ENCODE results near the gene DAP. TPM values are rescaled to one million over a fixed set of nuclear protein-coding genes. Genes with fewer than 3 reads are reported as not detected.

DAP gene
- polyA plus RNA-seq, 3 donors: 60.9 to 69.0 (median 62.3) TPM

DNA sequence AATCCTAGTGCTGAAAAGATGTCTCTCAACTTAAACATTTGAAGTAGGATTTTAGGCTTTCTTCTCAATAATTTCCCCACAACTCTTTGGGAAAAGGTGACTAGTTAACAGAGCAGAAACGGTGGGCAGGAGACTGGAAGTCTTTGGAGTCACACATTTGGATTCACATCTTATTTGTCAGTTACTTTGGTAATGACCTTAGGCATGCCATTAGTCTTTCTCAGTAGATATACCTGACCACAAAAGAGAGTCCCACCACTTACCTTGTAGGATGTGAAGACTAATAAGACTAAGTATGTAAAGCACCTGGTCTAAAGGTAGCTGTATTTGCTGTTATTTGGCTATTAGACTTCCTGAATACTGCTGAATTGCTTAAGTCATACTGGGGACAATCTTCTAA, 35.4 kb downstream of the DAP start:
- H3K4me3 Mint-ChIP-seq: no peak overlapping the region
- H3K9me3 Mint-ChIP-seq: no peaks in the 10 kb centered on the region
- Histone ChIP-seq H3K79me2 (ENCODE audit: insufficient read depth, low read length) (peaks cover 66% of the 10 kb centered on the region), H3K36me3 (replicated peaks in 1 of 2; ENCODE audit: control insufficient read depth in 1 of 2, insufficient read depth in 2 of 2, low read length in 2 of 2) (peaks cover 12 to 66% of the 10 kb centered on the region in 2 donors), H3K9me3 (replicated peaks in 1 of 2; ENCODE audit: control insufficient read depth in 1 of 2, insufficient read depth in 1 of 2, low read length in 2 of 2) (no peaks in the 10 kb centered on the region), H3K27ac (ENCODE audit: low read depth in 1 of 2, low read length in 2 of 2) (peak overlapping the region in 1 of 2 donors; percentile 36), H3K4me2 (replicated peaks; ENCODE audit: extremely low read depth, low read length, poor library complexity, severe bottlenecking) (no peak overlapping the region), H3K4me1 (ENCODE audit: control insufficient read depth in 1 of 2, insufficient read depth in 2 of 2, low read length in 2 of 2) (peaks cover 10 to 15% of the 10 kb centered on the region in 2 donors), H3K4me3 (replicated peaks in 1 of 3; ENCODE audit: low read depth in 2 of 3, low read length in 3 of 3) (no peak overlapping the region), H3K27me3 (ENCODE audit: control insufficient read depth in 2 of 2, insufficient read depth in 2 of 2, low read length in 2 of 2) (no peaks in the 10 kb centered on the region), H3K9ac (ENCODE audit: insufficient read depth, low read length, poor library complexity, severe bottlenecking) (no peak overlapping the region), H4K20me1 (ENCODE audit: insufficient read depth, low read length) (peaks cover 3% of the 10 kb centered on the region), H2AFZ (ENCODE audit: insufficient read depth, low read depth, low read length, poor library complexity, severe bottlenecking) (no peak overlapping the region)
- no peak for TF ChIP-seq CTCF (IDR thresholded peaks at IDR 0.05)
- intact Hi-C loops (cut with micrococcal nuclease): no loop called here
- peaks cover 22% of the 10 kb centered on the region for H3K4me1 Mint-ChIP-seq
- no peaks in the 10 kb centered on the region for H3K27me3 Mint-ChIP-seq (ENCODE audit: low read depth in 3 of 3)
- DNase-seq: no peak
- peaks cover 62 to 73% of the 10 kb centered on the region in 2 donors for H3K36me3 Mint-ChIP-seq
- H3K27ac Mint-ChIP-seq: peak overlapping the region in 4 of 7 donors; percentile 6 to 46 (median 22)
- WGBS (ENCODE audit: insufficient coverage): no CpG with 5 or more reads among the region's 1 CpG

DNA sequence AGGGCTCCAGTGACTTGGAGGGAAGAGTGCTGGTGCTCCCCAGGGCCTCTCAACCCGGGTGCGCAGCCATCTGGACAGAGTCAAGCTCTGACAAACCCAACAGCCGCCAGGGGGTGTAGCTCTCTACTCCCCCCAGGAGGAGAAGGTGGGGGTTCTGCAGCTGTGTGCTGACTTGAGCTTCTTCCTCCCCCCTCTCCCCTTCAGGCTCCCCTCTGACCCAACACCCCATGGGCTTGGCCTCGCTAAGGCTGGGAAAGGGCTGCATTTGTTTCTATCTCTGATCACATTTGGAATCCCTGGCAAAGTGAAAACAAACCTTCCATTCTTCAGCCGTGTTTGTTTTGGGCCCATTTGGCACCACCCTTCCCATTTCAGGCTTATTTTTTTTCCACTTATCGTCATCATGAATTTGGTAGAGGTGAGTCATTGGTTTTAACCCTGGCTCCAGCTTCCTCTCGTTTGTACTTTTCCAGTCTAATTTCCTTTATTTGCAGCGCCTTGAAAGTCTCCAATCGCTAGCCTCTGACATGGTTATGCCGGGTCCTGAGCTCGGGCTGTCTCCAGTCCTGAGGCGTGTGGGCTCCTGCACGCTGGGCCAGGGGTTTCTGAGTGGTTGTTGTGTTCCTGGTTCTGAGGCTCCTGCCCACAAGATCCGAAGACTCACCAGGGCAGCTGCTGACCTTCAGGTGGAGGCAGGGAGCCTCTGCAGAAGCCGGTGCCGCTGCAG, 36.1 kb downstream of the DAP start:
- Mint-ChIP-seq H3K4me3 (no peak overlapping the region), H3K9me3 (no peaks in the 10 kb centered on the region), H3K27ac (peak overlapping the region in 4 of 7 donors; percentile 6 to 61 (median 31)), H3K36me3 (peaks cover 66 to 73% of the 10 kb centered on the region in 2 donors), H3K27me3 (ENCODE audit: low read depth in 3 of 3) (no peaks in the 10 kb centered on the region), H3K4me1 (peaks cover 24% of the 10 kb centered on the region)
- Histone ChIP-seq H3K9me3 (replicated peaks in 1 of 2; ENCODE audit: control insufficient read depth in 1 of 2, insufficient read depth in 1 of 2, low read length in 2 of 2) (no peaks in the 10 kb centered on the region), H2AFZ (ENCODE audit: insufficient read depth, low read depth, low read length, poor library complexity, severe bottlenecking) (no peak overlapping the region), H3K9ac (ENCODE audit: insufficient read depth, low read length, poor library complexity, severe bottlenecking) (no peak overlapping the region), H4K20me1 (ENCODE audit: insufficient read depth, low read length) (peaks cover 3% of the 10 kb centered on the region), H3K79me2 (ENCODE audit: insufficient read depth, low read length) (peaks cover 60% of the 10 kb centered on the region), H3K27ac (ENCODE audit: low read depth in 1 of 2, low read length in 2 of 2) (peak overlapping the region in 1 of 2 donors; percentile 36), H3K4me2 (replicated peaks; ENCODE audit: extremely low read depth, low read length, poor library complexity, severe bottlenecking) (no peak overlapping the region), H3K4me3 (replicated peaks in 1 of 3; ENCODE audit: low read depth in 2 of 3, low read length in 3 of 3) (no peak overlapping the region), H3K27me3 (ENCODE audit: control insufficient read depth in 2 of 2, insufficient read depth in 2 of 2, low read length in 2 of 2) (no peaks in the 10 kb centered on the region), H3K36me3 (replicated peaks in 1 of 2; ENCODE audit: control insufficient read depth in 1 of 2, insufficient read depth in 2 of 2, low read length in 2 of 2) (peaks cover 12 to 68% of the 10 kb centered on the region in 2 donors), H3K4me1 (ENCODE audit: control insufficient read depth in 1 of 2, insufficient read depth in 2 of 2, low read length in 2 of 2) (peaks cover 9 to 10% of the 10 kb centered on the region in 2 donors)
- intact Hi-C loops (cut with micrococcal nuclease): no loop called here
- no peak for DNase-seq
- WGBS (ENCODE audit: insufficient coverage): 95% methylated on average over 6 of the region's 16 CpGs
- no peak for TF ChIP-seq CTCF (IDR thresholded peaks at IDR 0.05)
